Retinal pigment epithelial cell (primary cell): Measurements from ENCODE around the gene ABCG5.
A peak's percentile ranks its signal among the peaks of the same experiment; 100 is the strongest.

Source experiments
- DNase-seq: peaks from one replicate; pipeline ENCODE4 v3.0.0-alpha.2; 2010; ENCODE audit warnings: low read depth
- H3K4me3 ChIP-seq: 2 replicates; pipeline ENCODE4 v1.5.1; 2011; ENCODE audit warnings: mild to moderate bottlenecking, low read length, control low read depth, moderate library complexity
- TF ChIP-seq, protein P1 (sequence below): conservative IDR thresholded peaks from 2 replicates; pipeline ENCODE4 v1.5.1; 2011; ENCODE audit warnings: low read depth, low read length, control low read depth, inconsistent platforms

ABCG5 gene

DNA sequence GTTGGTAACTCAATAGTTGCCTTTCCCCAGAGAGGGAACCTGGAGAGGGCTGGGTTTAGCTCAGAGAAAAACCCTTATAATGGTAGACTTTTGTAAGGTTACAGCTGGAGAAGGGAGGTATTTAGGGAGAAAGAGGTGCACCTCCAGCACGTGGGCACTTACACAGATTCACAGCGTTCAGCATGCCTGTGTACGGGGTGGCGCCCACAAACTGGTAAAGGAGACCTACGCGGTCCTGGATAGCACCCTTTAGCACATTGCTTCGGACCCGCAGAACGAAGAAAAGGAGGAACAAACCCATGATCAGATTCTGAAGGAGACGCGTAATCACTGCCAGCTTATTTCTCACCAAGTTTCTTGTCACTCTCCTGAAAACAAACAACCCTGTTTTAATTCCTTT, 14.9 kb downstream of the ABCG5 start:
- TF ChIP-seq, protein P1, sequence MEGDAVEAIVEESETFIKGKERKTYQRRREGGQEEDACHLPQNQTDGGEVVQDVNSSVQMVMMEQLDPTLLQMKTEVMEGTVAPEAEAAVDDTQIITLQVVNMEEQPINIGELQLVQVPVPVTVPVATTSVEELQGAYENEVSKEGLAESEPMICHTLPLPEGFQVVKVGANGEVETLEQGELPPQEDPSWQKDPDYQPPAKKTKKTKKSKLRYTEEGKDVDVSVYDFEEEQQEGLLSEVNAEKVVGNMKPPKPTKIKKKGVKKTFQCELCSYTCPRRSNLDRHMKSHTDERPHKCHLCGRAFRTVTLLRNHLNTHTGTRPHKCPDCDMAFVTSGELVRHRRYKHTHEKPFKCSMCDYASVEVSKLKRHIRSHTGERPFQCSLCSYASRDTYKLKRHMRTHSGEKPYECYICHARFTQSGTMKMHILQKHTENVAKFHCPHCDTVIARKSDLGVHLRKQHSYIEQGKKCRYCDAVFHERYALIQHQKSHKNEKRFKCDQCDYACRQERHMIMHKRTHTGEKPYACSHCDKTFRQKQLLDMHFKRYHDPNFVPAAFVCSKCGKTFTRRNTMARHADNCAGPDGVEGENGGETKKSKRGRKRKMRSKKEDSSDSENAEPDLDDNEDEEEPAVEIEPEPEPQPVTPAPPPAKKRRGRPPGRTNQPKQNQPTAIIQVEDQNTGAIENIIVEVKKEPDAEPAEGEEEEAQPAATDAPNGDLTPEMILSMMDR, result no peak
- no peak for DNase-seq
- H3K4me3 ChIP-seq, result no peak overlapping the region

DNA sequence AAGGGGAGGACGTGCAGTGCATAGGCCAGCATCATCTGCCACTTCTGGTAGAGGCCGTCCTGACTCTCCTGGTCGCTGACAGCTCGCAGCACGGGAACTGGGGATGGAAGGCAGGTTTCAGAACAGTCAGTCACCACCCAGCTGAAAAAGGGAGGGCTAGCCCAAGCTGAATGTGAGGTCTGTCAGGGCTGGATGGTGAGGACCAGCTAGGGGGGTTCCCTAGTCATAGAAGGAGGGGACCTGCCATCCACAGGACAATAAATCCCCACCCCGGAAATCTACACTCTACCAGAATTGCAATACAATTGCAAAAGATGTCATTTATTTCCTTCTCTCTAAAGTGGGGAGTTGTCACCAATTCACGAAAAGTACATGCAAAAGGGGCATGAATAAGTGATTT, 15.8 kb downstream of the ABCG5 start:
- no peak overlapping the region for H3K4me3 ChIP-seq
- DNase-seq, result no peak
- TF ChIP-seq, protein P1, result no peak

DNA sequence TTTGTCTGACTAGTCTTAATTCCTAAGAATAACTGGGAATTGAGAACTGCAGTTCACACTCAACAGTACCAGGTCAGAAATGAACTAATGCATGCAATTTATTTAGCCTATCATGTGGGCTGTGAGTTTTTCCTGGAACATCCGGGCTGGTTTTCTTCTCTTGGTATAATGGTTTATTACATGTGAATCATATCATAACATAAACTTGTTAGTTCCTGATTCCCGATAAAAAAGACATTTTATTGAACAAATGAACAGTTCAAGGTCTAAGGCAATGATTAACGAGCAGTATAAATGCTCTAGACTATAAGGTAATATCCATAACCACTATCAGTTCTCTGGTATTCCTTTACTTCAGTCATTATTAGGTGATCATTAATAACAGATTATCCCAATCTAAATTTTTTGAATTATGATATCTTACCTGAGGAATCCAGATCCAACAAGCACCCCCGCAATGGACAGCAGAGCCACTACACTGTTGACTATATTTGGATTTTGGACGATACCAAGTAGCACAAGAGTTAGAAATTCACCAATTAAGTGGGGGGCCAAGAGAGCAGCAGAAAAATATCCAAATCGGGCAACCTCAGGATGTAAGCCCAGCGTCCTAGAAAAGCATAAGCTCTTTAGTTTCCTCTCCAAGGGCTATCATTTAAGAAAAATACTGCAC, 19.0 kb downstream of the ABCG5 start:
- no peak for DNase-seq
- TF ChIP-seq, protein P1, result no peak
- H3K4me3 ChIP-seq, result no peak overlapping the region

DNA sequence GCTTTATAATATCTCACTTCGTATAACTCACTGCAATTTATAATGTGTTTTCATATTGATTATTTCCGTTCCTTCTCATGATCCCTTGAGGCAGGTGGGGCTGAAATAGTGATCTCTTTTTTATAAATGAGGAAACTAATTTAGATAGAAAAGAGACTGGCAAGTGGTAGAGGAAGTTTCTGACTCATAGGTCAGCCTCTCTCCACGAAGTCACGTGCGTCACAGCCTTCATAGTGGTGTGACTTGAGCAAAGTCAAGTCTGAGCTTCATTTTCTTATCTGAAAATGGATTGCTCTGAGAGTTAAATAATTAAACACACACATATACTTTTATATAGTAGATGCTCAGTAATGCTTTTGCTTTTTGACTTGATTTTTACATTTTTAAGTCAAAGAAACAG, 19.9 kb downstream of the ABCG5 start:
- DNase-seq, result peak; percentile 48

DNA sequence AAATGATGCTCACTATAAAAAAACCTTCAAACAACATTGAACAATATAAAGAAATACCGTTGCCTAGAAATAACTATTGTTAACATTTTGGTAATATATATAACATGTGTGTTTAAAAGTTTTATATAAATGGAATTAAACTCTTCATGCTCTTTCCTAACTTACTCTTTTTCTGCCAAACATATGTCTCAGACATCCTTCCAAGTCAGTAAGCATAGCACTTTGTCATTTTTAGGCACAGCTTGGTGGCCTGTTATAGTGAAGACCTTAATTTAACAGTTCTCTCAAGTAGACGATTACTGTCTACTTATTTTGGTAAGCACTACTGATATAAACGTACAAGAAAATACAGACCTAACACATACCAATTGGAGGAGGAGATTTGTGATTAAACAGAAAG, 23.9 kb downstream of the ABCG5 start:
- DNase-seq, result no peak
- TF ChIP-seq, protein P1, result no peak
- no peak overlapping the region for H3K4me3 ChIP-seq

More for the DNA sequence above, 19.9 kb downstream of the ABCG5 start:
- TF ChIP-seq, protein P1, result no peak
- H3K4me3 ChIP-seq, result no peak overlapping the region

DNA sequence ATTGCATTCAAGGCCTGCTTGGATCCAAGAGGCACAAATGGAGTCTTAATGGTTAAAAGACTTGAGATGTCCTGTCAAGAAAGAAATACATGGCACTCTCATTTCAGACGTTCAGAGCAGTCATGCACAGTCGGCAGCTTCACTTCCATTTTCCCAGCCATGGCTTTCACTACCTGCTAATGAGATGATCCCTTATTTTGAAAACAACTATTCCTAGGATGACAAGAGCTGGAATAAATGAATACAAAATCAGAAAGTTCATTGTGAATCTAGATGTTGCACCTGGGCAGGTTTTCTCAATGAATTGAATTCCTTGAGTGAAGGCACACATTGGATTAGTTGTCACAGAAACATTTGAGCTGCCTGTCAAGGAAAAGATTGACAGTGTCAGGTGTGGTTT, 25.7 kb downstream of the ABCG5 start:
- no peak overlapping the region for H3K4me3 ChIP-seq
- no peak for DNase-seq
- TF ChIP-seq, protein P1, result no peak

DNA sequence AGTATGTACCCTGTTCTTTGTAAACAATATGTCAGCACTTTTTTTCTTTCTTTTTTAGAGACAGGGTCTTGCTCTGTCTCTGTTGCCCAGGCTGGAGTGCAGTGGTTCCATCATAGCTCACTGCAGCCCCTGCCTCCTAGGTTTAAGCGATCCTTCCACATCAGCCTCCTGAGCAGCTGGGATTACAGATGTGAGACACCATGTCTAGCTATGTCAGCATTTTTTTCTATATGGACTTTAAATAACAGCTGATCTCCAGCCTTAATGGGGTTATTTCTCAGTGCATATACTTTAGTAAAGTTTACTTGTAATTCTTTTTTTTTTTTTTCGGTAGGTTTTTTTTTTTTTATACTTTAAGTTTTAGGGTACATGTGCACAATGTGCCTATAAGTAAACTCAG, 26.6 kb downstream of the ABCG5 start:
- no peak overlapping the region for H3K4me3 ChIP-seq
- no peak for DNase-seq
- TF ChIP-seq, protein P1, result no peak
